Duodenal mucosa (tissue), 2 donors: ENCODE data around the gene NGEF.
"Not testable (repeated sequence)": the region's sequence is repeated elsewhere in the genome, so short reads cannot be mapped to it uniquely, and the experiment has no call there.

ENCODE experiments used
- H3K27ac ChIP-seq: one replicate; pipeline ENCODE4 v1.7.0; 2013; ENCODE audit warnings: low read depth, low read length
- H3K27me3 ChIP-seq, 2 donors: one replicate each; pipeline ENCODE4 v1.7.0; 2013; ENCODE audit warnings: low read length in 2 of 2, control low read depth in 1 of 2; ENCODE audit not compliant: insufficient read depth in 2 of 2, control insufficient read depth in 1 of 2
- H3K36me3 ChIP-seq, 2 donors: one replicate each; pipeline ENCODE4 v1.7.0; 2013; ENCODE audit warnings: low read length in 2 of 2, control low read depth in 1 of 2; ENCODE audit not compliant: insufficient read depth in 2 of 2, control insufficient read depth in 1 of 2
- H3K4me1 ChIP-seq, 2 donors: one replicate each; pipeline ENCODE4 v1.7.0; 2013; ENCODE audit warnings: low read length in 2 of 2, control low read depth in 1 of 2; ENCODE audit not compliant: insufficient read depth in 2 of 2, control insufficient read depth in 1 of 2
- H3K4me3 ChIP-seq, 2 donors: one replicate each; pipeline ENCODE4 v1.7.0; 2013; ENCODE audit warnings: low read length in 2 of 2, low read depth in 1 of 2
- H3K9ac ChIP-seq, 2 donors: one replicate each; pipeline ENCODE4 v1.7.0; 2013; ENCODE audit warnings: low read length in 2 of 2, low read depth in 1 of 2
- H3K9me3 ChIP-seq, 2 donors: one replicate each; pipeline ENCODE4 v1.7.0; 2013; ENCODE audit warnings: low read length in 2 of 2, control low read depth in 1 of 2; ENCODE audit not compliant: control insufficient read depth in 1 of 2

NGEF gene

GRCh38 chr2:233021771-233022170 lies 8.7 kb upstream of the NGEF start:
- Histone ChIP-seq H3K9ac (no peak overlapping the region), H3K9me3 (no peaks in the 10 kb centered on the region), H3K27ac (no peak overlapping the region), H3K4me1 (peaks cover 0 to 10% of the 10 kb centered on the region in 2 donors), H3K4me3 (no peak overlapping the region), H3K36me3 (no peaks in the 10 kb centered on the region), H3K27me3 (no peaks in the 10 kb centered on the region)

DNA sequence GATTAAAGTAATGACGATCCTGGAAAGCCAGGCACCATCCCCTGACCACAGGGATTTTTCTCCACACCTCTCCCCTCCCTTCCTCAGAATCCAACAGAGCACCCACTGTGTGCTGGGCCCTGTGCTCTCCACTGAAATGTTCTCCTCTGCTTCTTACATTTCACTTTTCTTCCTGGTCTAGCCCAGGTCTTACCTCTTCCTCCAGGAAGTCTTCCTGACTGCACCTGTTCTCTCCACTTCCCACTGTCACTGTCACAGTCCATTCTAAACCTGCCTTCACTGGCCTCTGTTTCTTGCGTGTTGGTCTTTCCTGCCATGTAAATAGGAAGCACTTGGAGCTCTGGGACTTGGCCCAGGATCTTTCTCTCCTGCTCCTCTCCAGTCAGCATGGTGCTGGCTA lies 7.4 kb upstream of the NGEF start:
- Histone ChIP-seq H3K9ac (no peak overlapping the region), H3K9me3 (no peaks in the 10 kb centered on the region), H3K4me3 (no peak overlapping the region), H3K27me3 (no peaks in the 10 kb centered on the region), H3K36me3 (no peaks in the 10 kb centered on the region), H3K27ac (no peak overlapping the region), H3K4me1 (peaks cover 0 to 10% of the 10 kb centered on the region in 2 donors)

DNA sequence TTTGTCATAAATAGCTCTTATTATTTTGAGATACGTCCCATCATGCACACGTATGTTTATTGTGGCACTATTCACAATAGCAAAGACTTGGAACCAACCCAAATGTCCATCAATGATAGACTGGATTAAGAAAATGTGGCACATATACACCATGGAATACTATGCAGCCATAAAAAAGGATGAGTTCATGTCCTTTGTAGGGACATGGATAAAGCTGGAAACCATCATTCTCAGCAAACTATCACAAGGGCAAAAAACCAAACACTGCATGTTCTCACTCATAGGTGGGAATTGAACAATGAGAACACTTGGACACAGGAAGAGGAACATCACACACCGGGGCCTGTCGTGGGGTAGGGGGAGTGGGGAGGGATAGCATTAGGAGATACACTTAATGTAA lies 6.6 kb upstream of the NGEF start:
- not testable (repeated sequence) for H3K4me3 ChIP-seq, H3K9me3 ChIP-seq, H3K4me1 ChIP-seq, H3K27ac ChIP-seq, H3K27me3 ChIP-seq, H3K36me3 ChIP-seq, H3K9ac ChIP-seq

- H3K4me3 ChIP-seq: no peak overlapping the region
- H3K27ac ChIP-seq: no peak overlapping the region
- H3K36me3 ChIP-seq: no peaks in the 10 kb centered on the region
- peaks cover 7 to 10% of the 10 kb centered on the region in 2 donors for H3K4me1 ChIP-seq
- no peak overlapping the region for H3K9ac ChIP-seq
- no peaks in the 10 kb centered on the region for H3K27me3 ChIP-seq
- H3K9me3 ChIP-seq: no peaks in the 10 kb centered on the region
These were observed 4.9 kb upstream of the NGEF start for GRCh38 chr2:233017947-233018346.

DNA sequence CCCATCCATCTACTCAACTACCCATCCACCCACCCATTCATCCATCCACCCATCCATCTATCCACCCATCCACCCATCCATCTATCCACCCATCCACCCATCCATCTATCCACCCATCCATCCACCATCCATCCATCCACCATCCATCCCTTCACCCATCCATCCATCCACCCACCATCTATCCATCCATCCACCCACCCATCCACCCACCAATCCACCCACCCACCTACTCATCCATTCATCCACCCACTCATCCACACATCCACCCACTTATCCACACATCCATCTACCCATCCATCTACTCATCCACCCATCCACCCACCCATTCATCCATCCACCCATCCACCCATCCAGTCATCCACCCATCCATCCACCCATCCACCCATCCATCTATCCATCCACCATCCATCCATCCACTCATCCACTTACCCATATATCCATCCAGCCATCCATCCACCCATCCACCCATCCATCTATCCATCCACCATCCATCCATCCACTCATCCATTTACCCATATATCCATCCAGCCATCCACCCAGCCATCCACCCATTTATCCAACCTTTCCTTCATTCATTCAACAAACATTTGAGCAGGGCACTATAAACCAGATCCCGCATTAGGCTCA lies 2.1 kb upstream of the NGEF start:
- Histone ChIP-seq H3K4me1 (peaks cover 14 to 30% of the 10 kb centered on the region in 2 donors), H3K27ac (no peak overlapping the region), H3K9ac (no peak overlapping the region)

DNA sequence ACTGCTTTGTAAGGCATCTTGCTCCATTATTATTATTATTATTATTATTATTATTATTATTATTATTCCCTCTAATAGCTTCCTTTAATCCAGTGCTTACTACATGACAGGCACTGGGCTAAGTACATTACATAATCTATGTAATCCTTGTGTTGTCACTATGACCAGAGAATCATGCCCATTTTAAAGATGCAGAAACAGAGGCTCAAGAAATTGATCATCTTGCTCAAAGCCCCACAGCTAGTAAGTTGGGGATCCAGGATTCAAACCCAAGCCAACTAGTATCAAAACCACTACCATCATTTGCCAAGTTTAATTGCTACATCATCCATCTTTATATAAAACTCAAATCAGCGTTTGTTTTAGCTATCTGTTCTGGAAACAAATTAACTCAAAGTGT lies 594 bp upstream of the NGEF start:
- peak overlapping the region in 1 of 2 donors; percentile 68 for H3K4me3 ChIP-seq
- peaks cover 20 to 33% of the 10 kb centered on the region in 2 donors for H3K4me1 ChIP-seq
- no peak overlapping the region for H3K27ac ChIP-seq

More for the DNA sequence above, 2.1 kb upstream of the NGEF start:
- H3K36me3 ChIP-seq: no peaks in the 10 kb centered on the region
- H3K4me3 ChIP-seq: no peak overlapping the region
- H3K27me3 ChIP-seq: no peaks in the 10 kb centered on the region
- no peaks in the 10 kb centered on the region for H3K9me3 ChIP-seq

DNA sequence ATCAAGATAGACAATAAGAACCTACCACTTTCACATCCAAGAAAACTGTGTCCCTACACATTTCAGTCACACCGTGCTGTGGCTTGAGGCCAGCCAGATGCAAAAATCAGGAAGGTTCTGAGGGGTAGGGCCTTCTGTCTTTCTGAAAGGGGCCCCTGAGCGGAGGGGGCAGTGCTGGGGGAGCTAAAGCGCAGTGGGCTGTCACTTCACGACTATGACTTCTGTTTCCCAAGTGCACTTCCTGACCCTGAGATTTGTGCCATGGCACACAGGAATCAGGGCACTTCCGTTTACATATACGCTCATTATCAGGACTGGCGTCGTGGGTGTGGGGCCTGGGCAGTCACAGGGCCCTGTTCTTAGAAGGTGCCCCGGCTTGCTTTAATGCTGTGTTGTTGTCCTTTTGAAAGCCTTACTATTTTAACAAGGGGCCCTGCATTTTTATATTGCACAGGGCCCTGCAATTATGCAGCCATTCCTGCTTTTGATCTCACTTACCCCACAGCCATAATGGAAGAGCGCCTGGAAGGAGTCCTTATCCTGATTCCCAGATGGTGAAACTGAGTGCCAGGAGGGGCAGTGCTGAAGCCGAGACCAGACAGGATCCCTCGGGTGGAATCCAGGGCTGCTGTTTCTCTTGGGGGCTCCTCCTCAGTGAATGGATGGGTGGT lies 620 bp downstream of the NGEF start:
- Histone ChIP-seq H3K4me1 (peaks cover 20 to 25% of the 10 kb centered on the region in 2 donors), H3K9ac (peak overlapping the region; percentile 69 to 85), H3K27ac (peak overlapping the region; percentile 79), H3K9me3 (no peaks in the 10 kb centered on the region), H3K36me3 (peaks cover under 1 to 4% of the 10 kb centered on the region in 2 donors), H3K4me3 (peak overlapping the region; percentile 64 to 68), H3K27me3 (no peaks in the 10 kb centered on the region)

More for the DNA sequence above, 594 bp upstream of the NGEF start:
- no peak overlapping the region for H3K9ac ChIP-seq
- no peaks in the 10 kb centered on the region for H3K9me3 ChIP-seq
- no peaks in the 10 kb centered on the region for H3K27me3 ChIP-seq
- H3K36me3 ChIP-seq: no peaks in the 10 kb centered on the region

GRCh38 chr2:233011702-233012131 lies 1.3 kb downstream of the NGEF start:
- H3K9me3 ChIP-seq: no peaks in the 10 kb centered on the region
- H3K36me3 ChIP-seq: peaks cover 3 to 4% of the 10 kb centered on the region in 2 donors
- peaks cover 20 to 25% of the 10 kb centered on the region in 2 donors for H3K4me1 ChIP-seq
- peak overlapping the region; percentile 79 for H3K27ac ChIP-seq
- peak overlapping the region; percentile 69 to 85 for H3K9ac ChIP-seq
- H3K4me3 ChIP-seq: peak overlapping the region; percentile 64 to 68
- H3K27me3 ChIP-seq: no peaks in the 10 kb centered on the region

GRCh38 chr2:233011268-233011650 lies 1.8 kb downstream of the NGEF start:
- Histone ChIP-seq H3K36me3 (peaks cover 4 to 5% of the 10 kb centered on the region in 2 donors), H3K27me3 (no peaks in the 10 kb centered on the region), H3K4me3 (peak overlapping the region; percentile 64 to 68), H3K4me1 (peaks cover 20 to 25% of the 10 kb centered on the region in 2 donors), H3K9me3 (no peaks in the 10 kb centered on the region), H3K9ac (peak overlapping the region; percentile 69 to 85), H3K27ac (no peak overlapping the region)

- H3K9ac ChIP-seq: peak overlapping the region; percentile 69 to 85
- H3K27ac ChIP-seq: no peak overlapping the region
These were observed 2.3 kb downstream of the NGEF start for GRCh38 chr2:233010569-233011267.

More at GRCh38 chr2:233010569-233011267, 2.3 kb downstream of the NGEF start:
- Histone ChIP-seq H3K4me3 (peak overlapping the region; percentile 64 to 68), H3K4me1 (peaks cover 20 to 25% of the 10 kb centered on the region in 2 donors), H3K36me3 (peaks cover 4 to 8% of the 10 kb centered on the region in 2 donors), H3K9me3 (no peaks in the 10 kb centered on the region), H3K27me3 (no peaks in the 10 kb centered on the region)
